MM.1S (cell line): ENCODE measurements around the gene IL22RA2.
"Not testable (repeated sequence)": the region's sequence is repeated elsewhere in the genome, so short reads cannot be mapped to it uniquely, and the experiment has no call there.

ENCODE experiments used
- DNase-seq: peaks from one replicate; pipeline ENCODE4 v3.0.0-alpha.2; 2015
- H2AFZ ChIP-seq: fragments of 300-600 bp; sonication (generic); 2 replicates; pipeline ENCODE4 v1.6.0; 2016; ENCODE audit warnings: antibody characterized with exemption, low read length
- H3F3A ChIP-seq: fragments of 300-600 bp; sonication (generic); 2 replicates; pipeline ENCODE4 v1.6.1; 2016; ENCODE audit warnings: mild to moderate bottlenecking, antibody characterized with exemption, low read length, moderate library complexity, mixed read lengths; ENCODE audit not compliant: insufficient read depth
- H3K27ac ChIP-seq: fragments of 300-600 bp; sonication (generic); 2 replicates; pipeline ENCODE4 v1.5.1; 2016; ENCODE audit warnings: mild to moderate bottlenecking, low read length
- H3K27me3 ChIP-seq: fragments of 300-600 bp; sonication (generic); replicated peaks from 2 replicates; pipeline ENCODE4 v1.6.0; 2016; ENCODE audit warnings: low read length; ENCODE audit not compliant: insufficient read depth
- H3K36me3 ChIP-seq: fragments of 300-600 bp; sonication (generic); replicated peaks from 2 replicates; pipeline ENCODE4 v1.6.1; 2016; ENCODE audit warnings: mild to moderate bottlenecking, low read length, mixed read lengths; ENCODE audit not compliant: insufficient read depth
- H3K4me1 ChIP-seq: fragments of 300-600 bp; sonication (generic); 2 replicates; pipeline ENCODE4 v1.6.1; 2016; ENCODE audit warnings: low read length, mixed read lengths
- H3K4me2 ChIP-seq: fragments of 300-600 bp; sonication (generic); 2 replicates; pipeline ENCODE4 v1.6.0; 2016; ENCODE audit warnings: low read depth, low read length
- H3K4me3 ChIP-seq: fragments of 300-600 bp; sonication (generic); 2 replicates; pipeline ENCODE4 v1.5.1; 2016; ENCODE audit warnings: low read length, mixed read lengths
- H3K79me2 ChIP-seq: fragments of 300-600 bp; sonication (generic); 2 replicates; pipeline ENCODE4 v1.6.1; 2016; ENCODE audit warnings: mixed run types, low read length, mixed read lengths
- H3K9ac ChIP-seq: fragments of 300-600 bp; sonication (generic); 2 replicates; pipeline ENCODE4 v1.6.1; 2016; ENCODE audit warnings: low read length, mixed read lengths
- H3K9me2 ChIP-seq: fragments of 300-600 bp; sonication (generic); replicated peaks from 2 replicates; pipeline ENCODE4 v1.6.1; 2016; ENCODE audit warnings: mild to moderate bottlenecking, low read length, mixed read lengths; ENCODE audit not compliant: insufficient read depth
- H3K9me3 ChIP-seq: fragments of 300-600 bp; sonication (generic); replicated peaks from 2 replicates; pipeline ENCODE4 v1.6.1; 2016; ENCODE audit warnings: mild to moderate bottlenecking, low read length, mixed read lengths; ENCODE audit not compliant: insufficient read depth
- H4K20me1 ChIP-seq: fragments of 300-600 bp; sonication (generic); 2 replicates; pipeline ENCODE4 v1.6.1; 2016; ENCODE audit warnings: mild to moderate bottlenecking, low read length, moderate library complexity, mixed read lengths; ENCODE audit not compliant: insufficient read depth
- EZH2 ChIP-seq: fragments of 300-600 bp; sonication (generic); optimal IDR thresholded peaks from 2 replicates; pipeline ENCODE3; 2017; ENCODE audit warnings: low read depth, mild to moderate bottlenecking, antibody characterized with exemption, low read length, mixed read lengths
- EZH2phosphoT487 ChIP-seq: fragments of 300-600 bp; sonication (generic); IDR thresholded peaks from 2 replicates; pipeline ENCODE4 v1.6.1; 2018; ENCODE audit warnings: antibody characterized with exemption, low read length
- TF ChIP-seq, protein P1 (sequence below): fragments of 300-600 bp; sonication (generic); IDR thresholded peaks from 2 replicates; pipeline ENCODE4 v1.5.1; 2016; ENCODE audit warnings: antibody characterized with exemption, low read length, mixed read lengths

IL22RA2 gene

DNA sequence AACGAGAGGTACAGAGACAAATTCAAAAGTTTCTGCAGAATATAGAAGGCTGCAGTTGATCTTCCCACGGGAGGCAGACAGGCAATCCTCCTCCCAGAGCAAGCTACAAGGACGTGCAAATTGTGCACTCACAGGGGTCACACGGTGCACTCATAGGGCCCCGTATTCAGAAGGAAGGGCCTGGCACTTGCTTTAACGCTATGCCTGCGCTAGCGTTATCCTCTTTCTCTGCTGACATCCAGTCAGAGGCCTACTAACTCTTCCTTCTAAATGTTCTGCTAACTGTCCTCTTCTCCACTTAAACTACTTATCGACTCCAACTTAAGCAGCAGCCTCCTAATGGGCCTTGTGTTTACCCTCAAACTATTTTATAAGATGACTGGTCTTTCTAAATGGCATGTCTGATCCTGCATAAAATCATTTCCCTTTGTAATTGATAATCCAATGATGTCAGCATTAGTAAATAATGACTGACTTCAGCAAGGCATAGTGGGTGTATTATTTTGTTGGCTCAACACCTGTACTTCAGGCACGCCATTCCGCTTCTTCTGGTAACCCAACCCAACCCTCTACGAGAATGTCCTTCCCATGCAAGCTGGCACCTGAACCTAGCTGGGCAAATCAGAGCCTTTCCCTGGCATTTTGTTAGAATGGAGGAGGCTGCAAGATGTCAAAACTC lies 43.6 kb upstream of the IL22RA2 start:
- H4K20me1 ChIP-seq, result no peaks in the 10 kb centered on the region
- peaks cover 4% of the 10 kb centered on the region; the same call in 1 of the 2 replicates for H3F3A ChIP-seq
- TF ChIP-seq EZH2 (no peak), EZH2phosphoT487 (no peak)
- TF ChIP-seq, protein P1, sequence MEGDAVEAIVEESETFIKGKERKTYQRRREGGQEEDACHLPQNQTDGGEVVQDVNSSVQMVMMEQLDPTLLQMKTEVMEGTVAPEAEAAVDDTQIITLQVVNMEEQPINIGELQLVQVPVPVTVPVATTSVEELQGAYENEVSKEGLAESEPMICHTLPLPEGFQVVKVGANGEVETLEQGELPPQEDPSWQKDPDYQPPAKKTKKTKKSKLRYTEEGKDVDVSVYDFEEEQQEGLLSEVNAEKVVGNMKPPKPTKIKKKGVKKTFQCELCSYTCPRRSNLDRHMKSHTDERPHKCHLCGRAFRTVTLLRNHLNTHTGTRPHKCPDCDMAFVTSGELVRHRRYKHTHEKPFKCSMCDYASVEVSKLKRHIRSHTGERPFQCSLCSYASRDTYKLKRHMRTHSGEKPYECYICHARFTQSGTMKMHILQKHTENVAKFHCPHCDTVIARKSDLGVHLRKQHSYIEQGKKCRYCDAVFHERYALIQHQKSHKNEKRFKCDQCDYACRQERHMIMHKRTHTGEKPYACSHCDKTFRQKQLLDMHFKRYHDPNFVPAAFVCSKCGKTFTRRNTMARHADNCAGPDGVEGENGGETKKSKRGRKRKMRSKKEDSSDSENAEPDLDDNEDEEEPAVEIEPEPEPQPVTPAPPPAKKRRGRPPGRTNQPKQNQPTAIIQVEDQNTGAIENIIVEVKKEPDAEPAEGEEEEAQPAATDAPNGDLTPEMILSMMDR, result no peak
- no peaks in the 10 kb centered on the region for H3K27me3 ChIP-seq
- H3K9me3 ChIP-seq, result no peaks in the 10 kb centered on the region
- H3K9me2 ChIP-seq, result no peaks in the 10 kb centered on the region
- H3K4me3 ChIP-seq, result no peak overlapping the region
- peaks cover 40% of the 10 kb centered on the region for H3K79me2 ChIP-seq
- H3K4me2 ChIP-seq, result no peak overlapping the region
- H3K9ac ChIP-seq, result no peak overlapping the region
- peaks cover 12% of the 10 kb centered on the region for H3K4me1 ChIP-seq
- no peak for DNase-seq
- no peak overlapping the region for H2AFZ ChIP-seq
- H3K36me3 ChIP-seq, result no peaks in the 10 kb centered on the region
- no peak overlapping the region for H3K27ac ChIP-seq

DNA sequence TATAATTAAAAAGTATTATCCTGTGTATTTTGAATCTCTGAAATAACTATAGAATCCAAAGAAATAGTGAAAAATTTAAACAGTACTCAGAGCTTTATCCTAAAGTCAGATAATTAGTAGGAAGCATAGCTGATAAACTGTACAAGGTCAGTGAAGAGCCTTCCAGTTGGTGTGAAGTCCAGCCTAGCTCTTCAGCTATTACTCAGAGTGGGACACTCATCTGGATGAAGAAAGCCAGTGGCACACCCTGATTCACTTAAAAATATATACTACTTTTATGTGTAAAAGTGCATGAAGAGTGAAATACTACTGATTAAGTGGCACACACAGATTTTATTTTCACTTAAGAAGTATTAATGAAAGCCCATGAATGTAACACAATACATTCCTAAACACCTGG lies 42.7 kb upstream of the IL22RA2 start:
- Histone ChIP-seq H3K9me2 (no peaks in the 10 kb centered on the region), H2AFZ (no peak overlapping the region), H3K4me1 (peaks cover 12% of the 10 kb centered on the region), H3F3A (peaks cover 4% of the 10 kb centered on the region; the same call in 1 of the 2 replicates), H3K27me3 (no peaks in the 10 kb centered on the region), H4K20me1 (no peaks in the 10 kb centered on the region), H3K79me2 (peaks cover 43% of the 10 kb centered on the region), H3K4me2 (no peak overlapping the region), H3K4me3 (no peak overlapping the region), H3K9ac (no peak overlapping the region), H3K9me3 (no peaks in the 10 kb centered on the region), H3K36me3 (no peaks in the 10 kb centered on the region), H3K27ac (no peak overlapping the region)
- DNase-seq, result no peak
- TF ChIP-seq EZH2phosphoT487 (no peak), EZH2 (no peak)
- TF ChIP-seq, protein P1, result no peak

DNA sequence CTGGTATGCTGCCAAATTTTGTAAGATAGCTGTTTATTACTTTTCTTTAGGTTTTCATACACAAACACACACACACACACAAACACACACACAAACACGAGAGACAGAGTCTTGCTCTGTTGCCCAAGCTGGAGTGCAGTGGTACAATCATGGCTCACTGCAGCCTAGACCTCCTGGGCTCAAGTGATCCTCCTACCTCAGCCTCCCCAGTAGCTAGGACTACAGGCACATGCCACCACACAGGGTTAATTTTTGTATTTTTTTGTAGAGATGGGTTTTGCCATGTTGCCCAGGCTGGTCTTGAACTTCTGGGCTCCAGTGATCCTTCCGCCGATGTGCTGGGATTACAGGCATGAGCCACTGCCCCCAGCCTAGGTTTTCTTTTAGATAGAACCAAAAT lies 42.2 kb upstream of the IL22RA2 start:
- DNase-seq, H3K9ac ChIP-seq, H3K9me3 ChIP-seq, H3K36me3 ChIP-seq, H3K4me2 ChIP-seq, H3F3A ChIP-seq, H3K27ac ChIP-seq, H3K27me3 ChIP-seq, H3K4me3 ChIP-seq, H2AFZ ChIP-seq, H4K20me1 ChIP-seq, H3K9me2 ChIP-seq: not testable (repeated sequence)
- H3K79me2 ChIP-seq, result peaks cover 47% of the 10 kb centered on the region
- peaks cover 12% of the 10 kb centered on the region for H3K4me1 ChIP-seq

DNA sequence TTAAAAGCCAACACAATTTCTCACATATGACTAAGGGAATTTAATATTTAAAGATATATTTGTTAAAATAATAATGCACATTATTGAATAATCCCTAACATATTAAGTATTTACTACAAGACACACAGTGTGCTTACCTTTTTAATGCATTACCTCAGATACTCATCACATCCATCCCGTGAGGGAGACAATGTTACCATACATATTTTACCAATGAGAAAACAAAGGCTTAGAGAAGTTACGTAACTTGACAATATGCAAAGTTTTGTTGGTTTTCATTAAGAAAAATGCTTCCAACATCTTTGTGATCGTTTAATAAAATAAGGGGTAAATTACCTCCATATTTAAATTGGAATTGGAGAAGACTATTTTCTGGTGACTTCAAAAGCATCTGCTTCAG lies 41.5 kb upstream of the IL22RA2 start:
- H3K27ac ChIP-seq, result no peak overlapping the region
- H3K79me2 ChIP-seq, result peaks cover 49% of the 10 kb centered on the region
- no peak for TF ChIP-seq EZH2phosphoT487
- TF ChIP-seq, protein P1, result no peak
- TF ChIP-seq EZH2, result no peak
- H2AFZ ChIP-seq, result no peak overlapping the region
- no peak for DNase-seq
- H3K4me2 ChIP-seq, result no peak overlapping the region
- H3K9me2 ChIP-seq, result no peaks in the 10 kb centered on the region
- H3K36me3 ChIP-seq, result no peaks in the 10 kb centered on the region
- H3K9ac ChIP-seq, result no peak overlapping the region
- H3K4me3 ChIP-seq, result no peak overlapping the region
- H3F3A ChIP-seq, result peaks cover 4% of the 10 kb centered on the region; the same call in 1 of the 2 replicates
- peaks cover 10% of the 10 kb centered on the region for H3K4me1 ChIP-seq
- H4K20me1 ChIP-seq, result no peaks in the 10 kb centered on the region
- H3K9me3 ChIP-seq, result no peaks in the 10 kb centered on the region
- no peaks in the 10 kb centered on the region for H3K27me3 ChIP-seq
